ENCODE data around the gene ARID3B. TPM values are rescaled to one million over a fixed set of nuclear protein-coding genes. Genes with fewer than 3 reads are reported as not detected.

Gene ARID3B
- polyA plus RNA-seq, 2 of the 4 experiments (the other 2 are of a cell fraction), result 2.3 TPM

DNA sequence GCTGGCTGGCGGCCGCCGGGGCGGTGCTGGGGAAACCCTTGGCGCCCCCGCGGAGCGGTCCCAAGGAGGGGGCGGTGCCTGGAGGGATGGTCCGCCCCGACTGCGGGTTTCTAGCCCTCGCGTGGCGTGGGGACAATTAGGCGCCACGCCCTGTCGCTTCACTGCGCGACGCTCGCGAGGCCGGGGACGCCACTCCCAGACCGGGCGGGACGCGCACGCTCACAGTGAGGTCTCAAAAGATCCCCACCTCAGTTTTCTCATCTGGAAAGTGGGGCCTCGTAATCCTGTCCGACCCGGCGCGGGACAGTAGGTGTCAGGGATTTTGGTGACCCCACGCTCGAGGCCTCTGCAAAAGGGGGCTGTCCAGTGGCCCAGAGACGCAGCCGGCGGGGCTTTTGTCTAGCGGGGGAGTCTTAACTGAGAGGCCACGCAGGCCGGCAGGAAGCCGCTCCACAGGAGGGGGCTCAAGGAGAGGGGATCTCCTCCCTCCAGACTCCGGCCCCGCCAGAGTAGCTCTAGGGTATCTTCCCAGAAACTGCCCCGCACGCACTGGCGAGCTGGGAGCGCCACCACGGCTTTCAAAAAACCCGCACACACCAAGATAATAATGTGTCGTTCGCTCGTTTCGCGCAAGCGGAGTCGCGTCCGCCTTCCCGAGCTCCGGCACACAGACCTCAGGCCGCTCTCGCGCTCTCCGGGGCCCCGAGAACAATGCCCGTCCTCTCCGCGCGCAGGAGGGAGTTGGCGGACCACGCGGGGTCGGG, 73.9 kb downstream of the ARID3B start:
- peak in 1 of 2 experiments; percentile 64 for DNase-seq (ENCODE audit: low read depth in 1 of 2, low spot score in 1 of 2)
- no peaks in the 10 kb centered on the region for H3K9me3 ChIP-seq
- peak overlapping the region; percentile 86 for H3K4me2 ChIP-seq
- peak; percentile 59 to 80 for ATAC-seq
- CTCF ChIA-PET, result interaction anchor here (1.0 to 13.4 kb wide), 5 partner anchors 10 to 156 kb away, joined by 3 to 218 read pairs (median 4); no protein-coding TSS in a partner anchor
- H3K4me3 ChIP-seq, result peak overlapping the region; percentile 93
- FAIRE-seq, result no peak
- H3K4me1 ChIP-seq, result peaks cover 11% of the 10 kb centered on the region; the same call in 1 of the 3 replicates
- H3K27ac ChIP-seq, result peak overlapping the region; percentile 91 to 98
- POLR2A ChIA-PET, result interaction anchor here (1.3 to 2.0 kb wide), 2 partner anchors 27 to 73 kb away, joined by 3 to 13 read pairs; partner anchors contain the start of gene ARID3B
- TF ChIP-seq CHD4 (IDR thresholded peaks at IDR 0.05; ENCODE audit: borderline replicate concordance), result peak; percentile 79
- TF ChIP-seq, protein P1, sequence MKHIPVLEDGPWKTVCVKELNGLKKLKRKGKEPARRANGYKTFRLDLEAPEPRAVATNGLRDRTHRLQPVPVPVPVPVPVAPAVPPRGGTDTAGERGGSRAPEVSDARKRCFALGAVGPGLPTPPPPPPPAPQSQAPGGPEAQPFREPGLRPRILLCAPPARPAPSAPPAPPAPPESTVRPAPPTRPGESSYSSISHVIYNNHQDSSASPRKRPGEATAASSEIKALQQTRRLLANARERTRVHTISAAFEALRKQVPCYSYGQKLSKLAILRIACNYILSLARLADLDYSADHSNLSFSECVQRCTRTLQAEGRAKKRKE (CRISPR knock-in tag; IDR thresholded peaks at IDR 0.05; ENCODE audit: low read depth), result no peak
- peak; percentile 33 for TF ChIP-seq CHD2 (IDR thresholded peaks at IDR 0.05; ENCODE audit: low read length, partially characterized antibody)
- TF ChIP-seq EHMT2 (IDR thresholded peaks at IDR 0.05; ENCODE audit: low read depth), result no peak
- no peak for TF ChIP-seq TP53 (CRISPR knock-in tag; IDR thresholded peaks at IDR 0.05)
- TF ChIP-seq POLR2A (IDR thresholded peaks at IDR 0.05; ENCODE audit: low read length), result peak; percentile 9; the same call in 1 of the 2 replicates
- no peak for TF ChIP-seq SREBF2 (IDR thresholded peaks at IDR 0.05)
- TF ChIP-seq, protein P2, sequence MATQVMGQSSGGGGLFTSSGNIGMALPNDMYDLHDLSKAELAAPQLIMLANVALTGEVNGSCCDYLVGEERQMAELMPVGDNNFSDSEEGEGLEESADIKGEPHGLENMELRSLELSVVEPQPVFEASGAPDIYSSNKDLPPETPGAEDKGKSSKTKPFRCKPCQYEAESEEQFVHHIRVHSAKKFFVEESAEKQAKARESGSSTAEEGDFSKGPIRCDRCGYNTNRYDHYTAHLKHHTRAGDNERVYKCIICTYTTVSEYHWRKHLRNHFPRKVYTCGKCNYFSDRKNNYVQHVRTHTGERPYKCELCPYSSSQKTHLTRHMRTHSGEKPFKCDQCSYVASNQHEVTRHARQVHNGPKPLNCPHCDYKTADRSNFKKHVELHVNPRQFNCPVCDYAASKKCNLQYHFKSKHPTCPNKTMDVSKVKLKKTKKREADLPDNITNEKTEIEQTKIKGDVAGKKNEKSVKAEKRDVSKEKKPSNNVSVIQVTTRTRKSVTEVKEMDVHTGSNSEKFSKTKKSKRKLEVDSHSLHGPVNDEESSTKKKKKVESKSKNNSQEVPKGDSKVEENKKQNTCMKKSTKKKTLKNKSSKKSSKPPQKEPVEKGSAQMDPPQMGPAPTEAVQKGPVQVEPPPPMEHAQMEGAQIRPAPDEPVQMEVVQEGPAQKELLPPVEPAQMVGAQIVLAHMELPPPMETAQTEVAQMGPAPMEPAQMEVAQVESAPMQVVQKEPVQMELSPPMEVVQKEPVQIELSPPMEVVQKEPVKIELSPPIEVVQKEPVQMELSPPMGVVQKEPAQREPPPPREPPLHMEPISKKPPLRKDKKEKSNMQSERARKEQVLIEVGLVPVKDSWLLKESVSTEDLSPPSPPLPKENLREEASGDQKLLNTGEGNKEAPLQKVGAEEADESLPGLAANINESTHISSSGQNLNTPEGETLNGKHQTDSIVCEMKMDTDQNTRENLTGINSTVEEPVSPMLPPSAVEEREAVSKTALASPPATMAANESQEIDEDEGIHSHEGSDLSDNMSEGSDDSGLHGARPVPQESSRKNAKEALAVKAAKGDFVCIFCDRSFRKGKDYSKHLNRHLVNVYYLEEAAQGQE (IDR thresholded peaks at IDR 0.05), result peak; percentile 36
- peak; percentile 98 for TF ChIP-seq KDM1A (IDR thresholded peaks at IDR 0.05; ENCODE audit: low read depth)
- no peak for TF ChIP-seq GATA3 (IDR thresholded peaks at IDR 0.05; ENCODE audit: borderline replicate concordance)
- TF ChIP-seq, protein P3, sequence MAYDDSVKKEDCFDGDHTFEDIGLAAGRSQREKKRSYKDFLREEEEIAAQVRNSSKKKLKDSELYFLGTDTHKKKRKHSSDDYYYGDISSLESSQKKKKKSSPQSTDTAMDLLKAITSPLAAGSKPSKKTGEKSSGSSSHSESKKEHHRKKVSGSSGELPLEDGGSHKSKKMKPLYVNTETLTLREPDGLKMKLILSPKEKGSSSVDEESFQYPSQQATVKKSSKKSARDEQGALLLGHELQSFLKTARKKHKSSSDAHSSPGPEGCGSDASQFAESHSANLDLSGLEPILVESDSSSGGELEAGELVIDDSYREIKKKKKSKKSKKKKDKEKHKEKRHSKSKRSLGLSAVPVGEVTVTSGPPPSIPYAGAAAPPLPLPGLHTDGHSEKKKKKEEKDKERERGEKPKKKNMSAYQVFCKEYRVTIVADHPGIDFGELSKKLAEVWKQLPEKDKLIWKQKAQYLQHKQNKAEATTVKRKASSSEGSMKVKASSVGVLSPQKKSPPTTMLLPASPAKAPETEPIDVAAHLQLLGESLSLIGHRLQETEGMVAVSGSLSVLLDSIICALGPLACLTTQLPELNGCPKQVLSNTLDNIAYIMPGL (CRISPR knock-in tag; IDR thresholded peaks at IDR 0.05; ENCODE audit: borderline replicate concordance), result peak; percentile 55; the same call in 1 of the 2 replicates
- no peak for TF ChIP-seq MAZ (IDR thresholded peaks at IDR 0.05; ENCODE audit: borderline replicate concordance, low read depth, low read length)
- TF ChIP-seq HDAC2 (IDR thresholded peaks at IDR 0.05), result peak; percentile 89
- TF ChIP-seq, protein P4, sequence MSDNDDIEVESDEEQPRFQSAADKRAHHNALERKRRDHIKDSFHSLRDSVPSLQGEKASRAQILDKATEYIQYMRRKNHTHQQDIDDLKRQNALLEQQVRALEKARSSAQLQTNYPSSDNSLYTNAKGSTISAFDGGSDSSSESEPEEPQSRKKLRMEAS (IDR thresholded peaks at IDR 0.05), result no peak
- no peak for TF ChIP-seq ESRRA (IDR thresholded peaks at IDR 0.05; ENCODE audit: borderline replicate concordance, low read length)
- TF ChIP-seq SMC3 (IDR thresholded peaks at IDR 0.05), result no peak
- WGBS (ENCODE audit: missing lambda C conversion rate), result 1% methylated on average over 25 of the region's 76 CpGs

All from A549 (cell line).